GM10266 (cell line): Measurements from ENCODE around the gene PFDN1.

Experiments
- DNase-seq: peaks from one replicate; pipeline ENCODE4 v3.0.0; 2012; ENCODE audit errors: extremely low spot score
- CTCF ChIP-seq: IDR thresholded peaks from 2 replicates; pipeline ENCODE4 v1.5.1; 2012; ENCODE audit warnings: mild to moderate bottlenecking, low read depth; ENCODE audit not compliant: control insufficient read depth, insufficient read depth; ENCODE audit errors: missing control alignments

PFDN1 gene

GRCh38 chr5:140221697-140222223 lies 81.1 kb downstream of the PFDN1 start:
- TF ChIP-seq CTCF: no peak
- DNase-seq: peak; percentile 32

GRCh38 chr5:140220698-140221064 lies 82.2 kb downstream of the PFDN1 start:
- TF ChIP-seq CTCF: no peak
- DNase-seq: no peak

- no peak for TF ChIP-seq CTCF
- no peak for DNase-seq
Observed at GRCh38 chr5:140220032-140220697, 82.7 kb downstream of the PFDN1 start.

GRCh38 chr5:140219068-140219991 lies 83.6 kb downstream of the PFDN1 start:
- TF ChIP-seq CTCF: no peak
- DNase-seq: no peak

- no peak for DNase-seq
Observed at GRCh38 chr5:140217299-140218026, 85.4 kb downstream of the PFDN1 start.

GRCh38 chr5:140216478-140217074 lies 86.3 kb downstream of the PFDN1 start:
- no peak for DNase-seq
- no peak for TF ChIP-seq CTCF

More at GRCh38 chr5:140217299-140218026, 85.4 kb downstream of the PFDN1 start:
- TF ChIP-seq CTCF: no peak
